HG03139 (cell line): Measurements from ENCODE around the gene SLC39A9.
A peak's percentile ranks its signal among the peaks of the same experiment; 100 is the strongest.
"Not testable (repeated sequence)": the region's sequence is repeated elsewhere in the genome, so short reads cannot be mapped to it uniquely, and the experiment has no call there.

ENCODE experiments used
- ATAC-seq: cut with Tn5 transposase; IDR thresholded peaks from one replicate; pipeline ENCODE4 v1.9.1; 2021; ENCODE audit not compliant: unreplicated experiment

Gene SLC39A9

DNA sequence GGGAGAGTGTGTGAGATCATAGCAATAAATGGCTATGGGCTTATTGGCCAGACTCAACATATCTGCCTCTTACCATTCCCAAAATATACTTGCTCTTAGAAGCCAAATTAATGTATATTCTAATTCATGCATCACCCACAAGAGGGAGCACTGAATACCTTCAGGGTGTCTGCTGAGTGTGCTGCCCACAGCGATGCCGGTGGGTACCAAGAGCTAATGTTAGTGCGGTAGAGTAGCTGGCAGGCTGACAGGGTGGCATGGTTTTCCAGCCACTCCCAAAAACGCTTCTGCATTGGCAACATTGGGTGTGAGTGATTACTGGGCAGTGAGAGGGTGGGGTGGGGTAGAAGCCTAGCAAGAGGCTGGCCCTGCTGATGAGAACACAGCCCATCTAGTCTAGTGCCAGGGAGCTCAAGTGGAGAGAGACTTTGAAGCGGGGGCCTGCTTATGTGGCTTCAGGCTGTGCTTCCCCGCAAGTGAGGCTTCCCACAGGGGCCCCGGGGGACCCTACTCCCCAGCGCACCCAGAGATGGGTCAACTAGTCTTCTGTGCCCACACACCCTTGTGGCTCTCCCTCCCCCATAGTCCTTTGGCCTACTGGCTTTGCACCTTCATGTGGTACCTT, 76.8 kb downstream of the SLC39A9 start:
- no peak for ATAC-seq

DNA sequence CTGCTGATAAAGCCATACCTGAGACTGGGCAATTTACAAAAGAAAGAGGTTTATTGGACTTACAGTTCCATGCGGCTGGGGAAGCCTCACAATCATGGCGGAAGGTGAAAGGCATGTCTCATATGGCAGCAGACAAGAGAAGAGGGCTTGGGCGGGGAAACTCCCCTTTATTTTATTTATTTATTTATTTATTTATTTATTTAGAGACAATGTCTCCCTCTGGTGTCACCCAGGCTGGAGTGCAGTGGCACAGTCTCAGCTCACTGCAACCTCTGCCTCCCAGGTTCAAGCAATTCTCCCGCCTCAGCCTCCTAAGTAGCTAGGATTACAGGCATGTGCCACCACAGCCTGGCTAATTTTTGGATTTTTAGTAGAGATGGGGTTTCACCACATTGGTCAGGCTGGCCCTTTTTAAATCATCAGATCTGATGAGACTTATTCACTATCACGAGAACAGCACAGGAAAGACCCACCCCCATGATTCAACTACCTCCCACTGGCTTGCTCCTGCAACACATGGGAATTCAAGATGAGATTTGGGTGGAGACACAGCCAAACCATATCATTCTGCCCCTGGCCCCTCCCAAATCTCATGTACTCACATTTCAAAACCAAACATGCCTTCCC, 78.4 kb downstream of the SLC39A9 start:
- ATAC-seq: not testable (repeated sequence)

DNA sequence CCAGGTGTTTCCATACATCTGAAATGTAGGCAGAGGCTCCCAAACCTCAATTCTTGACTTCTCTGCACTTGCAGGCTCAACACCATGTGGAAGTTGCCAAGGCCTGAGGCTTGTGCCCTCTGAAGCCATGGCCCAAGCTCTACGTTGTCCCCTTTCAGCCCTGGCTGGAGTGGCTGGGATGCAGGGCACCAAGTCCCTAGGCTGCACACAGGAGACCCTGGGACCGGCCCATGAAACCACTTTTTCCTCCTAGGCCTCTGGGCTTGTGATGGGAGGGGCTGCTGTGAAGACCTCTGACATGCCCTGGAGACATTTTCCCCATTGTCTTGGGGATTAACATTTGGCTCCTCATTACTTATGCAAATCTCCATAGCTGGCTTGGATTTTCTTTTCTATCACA, 79.6 kb downstream of the SLC39A9 start:
- ATAC-seq: not testable (repeated sequence)

DNA sequence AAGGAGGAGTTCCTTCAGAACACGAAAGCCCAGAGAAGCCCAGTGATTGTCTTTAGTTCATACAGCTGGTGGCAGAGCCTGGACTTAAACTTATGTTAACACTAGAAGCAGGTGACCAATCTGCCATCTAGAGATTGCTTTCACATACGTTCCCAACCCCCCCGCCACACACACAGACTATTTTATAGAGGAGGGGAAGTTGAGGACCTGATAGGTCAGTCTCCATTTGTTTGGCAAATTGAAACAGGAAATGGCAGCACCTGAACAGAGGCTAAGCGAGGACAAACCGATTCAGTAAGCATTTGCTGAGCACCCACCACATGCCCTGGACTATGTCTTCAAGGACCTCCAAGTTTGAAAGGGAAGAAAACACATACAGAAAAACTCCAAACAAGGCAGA, 81.2 kb downstream of the SLC39A9 start:
- no peak for ATAC-seq

DNA sequence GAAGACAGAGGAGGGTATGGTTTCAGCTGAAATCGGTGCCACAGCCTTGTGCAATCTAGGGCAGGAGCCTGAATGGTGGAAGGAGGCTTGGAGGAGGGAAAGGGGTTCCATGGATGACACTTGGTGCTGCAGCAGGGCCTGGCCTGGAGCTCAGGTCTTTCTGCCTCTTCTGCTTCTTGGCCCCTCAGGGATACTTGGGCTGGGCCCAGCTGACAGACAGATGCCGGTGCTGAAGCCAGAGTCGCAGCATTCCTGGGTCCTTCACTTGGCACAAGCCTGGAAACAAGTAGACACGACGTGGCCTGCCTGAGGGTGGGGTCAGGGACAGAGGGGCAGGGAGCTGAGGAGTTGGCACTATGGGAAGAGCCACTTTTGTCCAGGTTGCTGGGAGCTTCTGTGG, 81.6 kb downstream of the SLC39A9 start:
- ATAC-seq: no peak

DNA sequence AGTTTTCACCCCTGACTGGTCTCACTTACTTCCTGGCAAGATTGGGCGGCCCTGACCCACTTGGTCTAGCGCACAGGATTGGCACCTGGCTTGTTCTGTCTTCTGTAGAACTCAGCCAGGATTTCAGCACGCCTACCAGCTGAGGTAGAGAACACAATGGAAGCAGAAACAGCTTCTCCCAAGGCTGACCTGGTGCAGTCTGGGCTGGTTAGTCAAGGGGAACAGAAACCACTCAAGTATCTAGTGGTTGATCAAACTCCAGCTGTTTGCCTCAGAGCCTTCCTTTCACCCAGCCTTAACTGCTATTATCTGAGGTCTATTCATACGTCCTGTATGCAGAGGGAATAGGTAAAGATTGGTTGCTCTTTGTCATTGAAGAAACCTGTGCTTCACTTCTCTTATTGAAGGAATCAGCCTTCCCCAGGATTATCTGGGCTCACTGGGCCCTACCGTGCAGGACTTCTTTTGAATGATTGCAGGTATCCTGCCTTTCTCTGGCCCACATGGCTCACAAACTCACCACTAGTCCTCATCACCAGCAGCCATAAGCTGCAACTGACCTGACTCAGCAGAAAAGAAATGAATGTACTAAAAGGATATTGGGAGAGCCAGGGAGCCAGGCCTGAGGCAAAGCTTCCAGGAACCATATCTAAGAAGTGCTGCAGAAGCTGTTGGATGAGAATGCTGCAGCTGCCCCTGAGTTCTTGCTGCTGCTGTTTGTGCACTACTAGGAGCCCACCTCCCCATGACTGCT, 83.5 kb downstream of the SLC39A9 start:
- ATAC-seq: peak; percentile 85

DNA sequence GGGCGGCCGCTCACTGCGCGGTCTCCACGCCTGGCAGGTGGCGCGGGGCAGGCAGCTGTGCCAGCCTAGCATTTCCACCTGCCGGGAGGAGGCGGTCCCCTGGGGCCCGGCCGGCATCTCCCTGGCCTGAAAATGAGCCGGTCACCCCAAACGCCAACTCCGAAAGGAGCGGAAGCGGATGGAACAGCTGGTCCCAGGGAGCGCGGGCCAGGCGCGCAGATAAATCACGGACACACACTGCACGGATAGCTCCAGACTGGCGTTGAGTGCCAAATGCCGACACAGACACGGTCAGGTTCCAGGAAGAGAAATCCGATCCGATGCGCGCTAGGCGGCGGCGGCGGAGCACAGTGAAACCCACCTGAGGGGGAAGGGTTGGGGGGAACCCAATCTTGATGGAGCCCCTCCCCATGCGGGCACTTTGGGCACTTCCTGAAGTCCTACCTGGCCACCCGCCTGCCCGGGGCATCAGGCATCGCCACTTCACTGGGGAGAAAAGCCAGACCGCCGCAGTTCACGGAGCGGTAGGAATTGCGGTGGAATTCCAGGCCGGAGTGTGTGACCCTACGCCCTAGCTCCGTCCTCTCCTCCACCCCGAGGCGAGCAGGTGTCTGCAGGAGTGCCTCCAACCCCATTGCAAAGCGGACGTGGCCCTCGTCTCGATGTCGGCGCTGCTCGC, 85.4 kb downstream of the SLC39A9 start:
- no peak for ATAC-seq

DNA sequence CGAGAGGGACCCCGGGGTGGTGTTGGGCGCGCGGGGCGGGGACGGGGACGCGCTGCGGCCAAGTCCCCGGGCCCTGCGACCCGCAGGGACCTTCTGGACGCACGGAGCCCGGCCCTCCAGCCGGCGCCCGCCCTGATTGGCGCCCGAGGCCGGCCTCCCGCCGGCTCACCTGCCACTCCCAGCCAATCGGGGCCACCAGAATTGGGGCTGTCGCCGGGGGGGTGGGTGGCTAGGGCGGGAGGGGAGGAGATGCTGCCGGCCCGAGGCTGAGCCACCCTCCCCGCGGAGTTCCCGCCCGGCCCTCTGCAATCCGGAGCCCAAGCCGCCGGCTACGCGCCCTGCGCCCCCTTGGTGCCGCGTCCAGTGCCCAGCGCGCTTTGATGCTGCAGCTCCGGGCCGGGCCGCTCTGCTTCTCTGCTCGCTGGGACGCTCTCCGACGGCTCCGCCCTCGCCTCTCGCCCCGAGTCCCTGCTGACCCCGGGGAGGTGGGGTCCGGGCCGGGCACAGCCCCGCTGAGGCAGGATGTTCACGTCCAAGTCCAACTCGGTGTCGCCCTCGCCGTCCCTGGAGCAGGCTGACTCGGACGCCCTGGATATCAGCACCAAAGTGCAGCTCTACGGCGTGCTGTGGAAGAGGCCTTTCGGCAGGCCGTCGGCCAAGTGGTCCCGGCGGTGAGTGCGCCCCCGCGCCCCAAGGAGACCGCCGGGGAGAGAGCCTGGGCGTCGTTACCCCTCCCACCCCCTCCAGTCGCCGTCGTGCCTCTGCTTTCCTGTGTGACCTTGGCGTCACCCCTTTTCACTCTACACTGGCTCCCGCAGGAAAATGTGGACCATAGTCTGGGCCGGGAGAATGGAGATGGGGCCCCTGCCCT, 86.2 kb downstream of the SLC39A9 start, which contains the start of gene PLEKHD1:
TSS of gene PLEKHD1 (plus strand) at position 285 of the 871 bp plus-strand sequence. CDS start at position 523, 238 bp downstream.
- ATAC-seq: no peak

DNA sequence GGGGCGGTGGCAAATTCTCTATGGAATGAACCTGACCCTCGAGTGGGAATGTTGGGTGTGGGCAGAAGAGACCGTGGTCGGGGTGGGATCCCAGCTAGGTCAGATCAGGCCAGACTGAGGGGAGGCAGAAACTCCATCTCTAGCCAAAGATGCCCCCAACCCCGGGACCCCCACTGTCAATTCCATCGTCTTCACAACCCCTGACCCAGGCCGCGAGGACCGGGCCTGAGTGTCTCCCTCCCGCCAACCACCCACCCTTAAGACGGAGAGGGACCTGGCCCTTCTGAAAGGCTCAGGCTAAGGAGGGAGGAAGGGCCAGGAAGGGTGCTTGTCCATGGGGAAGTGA, 86.8 kb downstream of the SLC39A9 start:
- no peak for ATAC-seq

DNA sequence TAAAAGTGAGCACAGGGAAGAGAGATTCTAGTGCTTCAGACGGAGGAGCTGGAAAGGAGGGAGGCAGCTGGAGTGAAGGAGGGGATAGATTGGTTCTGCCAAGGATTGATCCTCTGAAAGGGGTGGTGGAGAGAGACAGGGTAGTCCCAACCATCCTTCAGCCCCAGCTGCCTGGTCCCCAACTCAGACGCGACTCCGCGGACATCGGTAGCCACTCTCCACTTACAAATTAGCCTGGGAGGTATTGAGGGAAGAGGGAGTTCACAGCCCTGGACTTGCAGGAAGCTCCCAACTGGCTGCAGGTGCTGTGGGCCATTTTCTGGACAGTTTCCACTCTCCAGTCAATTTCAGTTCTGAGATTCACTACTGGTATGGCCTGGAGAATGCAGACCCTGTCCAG, 87.2 kb downstream of the SLC39A9 start:
- ATAC-seq: no peak

DNA sequence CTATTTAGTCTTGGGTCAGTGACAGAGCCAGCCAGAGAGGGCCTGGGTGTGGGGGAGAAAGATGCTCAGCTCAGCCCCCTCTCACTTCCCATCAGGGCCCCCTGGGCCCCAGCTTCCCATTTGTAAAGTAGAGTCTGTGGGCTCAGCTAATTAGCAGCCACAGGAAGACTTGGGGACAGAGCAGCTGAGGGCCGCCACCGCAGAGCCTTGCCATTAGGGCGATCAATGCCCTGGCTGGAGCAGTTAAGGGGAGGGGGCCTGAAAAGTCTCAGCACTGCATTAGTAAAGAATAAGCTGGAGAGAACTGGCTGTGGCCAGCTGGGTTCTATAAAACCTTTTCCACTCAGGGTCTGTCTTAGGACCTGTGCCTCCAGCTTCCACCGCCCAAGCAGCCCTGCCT, 88.7 kb downstream of the SLC39A9 start:
- ATAC-seq: no peak

DNA sequence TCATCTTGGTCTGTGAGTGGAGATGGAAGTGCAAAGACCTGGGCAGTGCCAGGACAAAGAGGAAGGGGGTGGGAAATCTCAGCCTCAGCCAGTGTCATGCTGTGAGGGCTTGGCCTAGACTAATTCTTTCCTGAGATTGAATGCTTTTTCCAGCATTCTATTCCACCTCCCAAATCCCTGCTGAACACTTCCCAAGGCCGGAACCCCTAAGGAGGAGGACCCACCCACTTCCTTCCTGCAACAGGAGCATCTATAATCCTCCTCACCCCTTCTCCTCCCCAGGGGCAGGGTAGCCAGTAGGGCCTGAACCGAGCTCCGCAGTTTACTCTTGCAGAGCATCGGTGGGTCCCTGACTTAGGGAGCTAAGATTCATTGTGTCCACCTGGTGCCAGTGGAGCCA, 89.3 kb downstream of the SLC39A9 start:
- ATAC-seq: no peak

DNA sequence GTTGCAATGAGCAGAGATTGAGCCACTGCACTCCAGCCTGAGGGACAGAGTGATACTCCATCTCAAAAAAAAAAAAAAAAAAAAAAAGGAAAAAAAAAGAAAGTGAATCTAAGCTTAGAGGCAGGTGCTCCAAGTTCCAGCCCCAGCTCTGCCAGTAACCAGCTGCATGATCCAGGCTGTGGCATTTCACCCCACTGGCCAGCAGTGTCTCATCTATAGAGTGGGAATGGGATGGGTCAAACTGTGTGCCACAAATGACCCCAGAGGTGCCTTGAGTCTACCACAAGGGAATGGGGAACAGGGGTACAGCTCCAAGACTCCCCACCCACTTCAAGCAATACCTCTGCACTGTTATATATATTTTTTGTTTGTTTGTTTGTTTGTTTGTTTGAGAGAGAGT, 91.0 kb downstream of the SLC39A9 start:
- ATAC-seq: no peak

DNA sequence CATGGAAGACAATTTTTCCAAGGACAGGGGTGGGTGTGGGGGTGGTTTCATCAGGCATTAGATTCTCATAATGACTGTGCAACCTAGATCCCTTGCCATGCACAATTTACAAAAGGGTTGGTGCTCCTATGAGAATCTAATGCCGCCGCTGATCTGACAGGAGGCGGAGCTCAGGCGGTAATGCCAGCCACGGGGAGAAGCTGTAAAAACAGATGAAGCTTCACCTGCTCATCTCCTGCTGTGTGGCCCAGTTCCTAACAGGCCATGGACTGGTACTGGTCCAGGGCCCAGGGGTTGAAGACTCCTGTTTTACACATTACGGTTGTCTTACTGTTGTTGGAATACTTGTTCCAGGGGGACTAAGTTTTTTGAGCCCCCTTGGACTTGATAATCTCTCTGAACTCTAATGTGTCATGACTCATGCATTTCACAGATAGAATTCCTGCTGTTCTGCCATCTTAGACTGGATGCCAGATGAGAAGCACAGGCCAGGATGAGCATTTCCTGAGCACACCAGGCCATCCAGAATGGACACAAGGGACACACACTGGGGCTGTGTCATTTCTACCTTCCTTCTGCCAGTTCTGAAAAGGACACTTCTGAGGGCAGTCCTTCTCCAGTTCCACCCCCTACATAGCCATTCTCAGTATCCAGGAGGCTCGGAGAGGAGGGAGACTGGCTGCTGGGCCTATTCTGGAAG, 91.9 kb downstream of the SLC39A9 start:
- no peak for ATAC-seq

DNA sequence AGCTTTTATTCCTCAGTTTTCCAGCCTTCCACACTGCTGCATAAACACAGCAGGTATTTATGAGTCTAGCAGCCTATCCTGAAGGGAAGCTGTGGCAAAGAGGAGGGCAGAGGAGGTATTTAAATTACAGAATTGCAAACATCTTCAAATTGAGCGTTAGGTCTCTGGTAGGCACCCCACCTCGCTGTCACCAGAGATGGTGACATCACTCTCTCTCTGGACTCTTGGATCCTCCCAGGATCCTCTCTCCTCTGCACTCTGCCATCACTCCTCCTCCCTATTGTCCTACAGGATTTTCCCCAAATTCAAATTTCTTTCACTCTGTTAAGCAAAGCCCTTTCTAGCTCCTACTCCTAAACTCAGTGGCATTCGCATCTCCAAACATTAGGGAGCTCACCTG, 92.7 kb downstream of the SLC39A9 start:
- no peak for ATAC-seq

DNA sequence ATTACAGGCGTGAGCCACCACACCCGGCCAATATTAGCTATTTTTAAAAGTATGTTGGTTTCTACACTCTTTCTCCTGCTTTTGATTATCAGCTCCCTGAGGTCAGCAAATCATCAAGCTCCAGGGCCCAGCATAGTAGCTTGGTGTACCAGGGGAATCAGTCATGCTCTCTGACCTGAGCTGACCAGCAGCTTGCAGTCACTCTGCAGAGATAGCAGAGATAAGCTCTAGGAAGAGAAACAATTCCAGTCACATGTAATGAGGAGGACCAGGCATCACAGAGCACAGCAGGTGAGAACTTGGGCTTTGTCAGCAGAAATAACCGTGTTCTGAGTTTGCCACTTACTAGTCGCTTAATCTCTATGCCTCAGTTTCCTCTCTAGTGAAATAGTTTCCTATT, 94.5 kb downstream of the SLC39A9 start:
- no peak for ATAC-seq

DNA sequence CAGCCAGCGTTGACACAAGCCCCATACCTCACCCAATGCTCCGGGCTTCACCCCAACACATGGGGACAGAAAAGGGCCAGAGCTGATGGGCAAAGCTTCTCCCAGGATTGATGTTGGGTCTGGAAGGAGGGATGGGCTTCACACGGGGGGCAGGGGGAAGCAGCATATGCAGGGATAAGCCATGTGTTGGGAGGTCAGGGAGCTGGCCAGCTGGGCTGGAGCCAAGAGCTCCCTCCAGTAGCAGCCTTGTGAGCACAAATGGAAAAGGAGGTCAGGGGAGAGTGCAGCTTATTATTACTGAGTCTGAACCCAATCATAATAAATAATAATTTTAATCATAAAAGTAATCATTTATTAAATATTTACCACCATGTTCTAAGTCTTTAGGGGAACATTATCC, 95.3 kb downstream of the SLC39A9 start:
- ATAC-seq: no peak

DNA sequence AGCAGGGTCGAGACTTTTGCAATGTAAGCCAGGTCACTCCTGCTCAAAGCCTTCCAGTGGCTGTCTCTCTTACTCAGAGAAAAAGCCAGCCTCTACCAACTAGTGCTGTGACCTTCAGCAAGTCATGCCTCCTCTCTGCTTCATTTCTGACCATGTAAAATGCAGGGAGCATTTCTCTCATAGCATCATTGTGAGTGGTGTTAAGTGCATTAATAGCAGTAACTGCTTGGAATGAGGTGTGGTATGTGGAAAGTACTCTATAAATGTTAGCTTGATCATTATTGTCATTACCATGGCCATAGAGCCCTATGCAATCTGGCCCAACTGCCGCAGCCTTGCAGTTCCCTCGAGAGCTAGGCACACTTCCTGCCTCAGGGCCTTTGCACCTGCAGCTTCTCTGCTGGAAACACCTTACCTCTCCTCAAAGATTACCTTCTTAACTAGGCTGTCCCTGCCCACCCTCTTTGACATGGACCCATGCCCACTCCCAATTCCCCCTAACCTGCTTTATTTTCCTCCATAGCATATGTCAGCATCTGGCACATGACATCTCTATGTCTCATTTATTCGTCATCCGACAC, 96.9 kb downstream of the SLC39A9 start:
- no peak for ATAC-seq

DNA sequence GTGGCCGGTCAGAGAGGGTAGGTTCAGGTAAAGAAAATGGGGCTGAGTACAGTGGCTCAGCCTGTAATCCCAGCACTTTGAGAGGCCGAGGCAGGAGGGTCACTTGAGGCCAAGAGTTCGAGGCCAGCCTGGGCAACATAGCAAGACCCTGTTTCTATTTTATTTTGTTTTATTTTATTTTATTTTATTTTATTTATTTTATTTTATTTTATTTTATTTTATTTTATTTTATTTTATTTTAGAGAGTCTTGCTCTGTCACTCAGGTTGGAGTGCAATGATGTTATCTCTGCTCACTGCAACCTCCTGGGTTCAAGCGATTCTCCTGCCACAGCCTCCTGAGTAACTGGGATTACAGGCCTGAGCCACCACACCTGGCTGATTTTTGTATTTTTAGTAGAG, 99.4 kb downstream of the SLC39A9 start:
- not testable (repeated sequence) for ATAC-seq

DNA sequence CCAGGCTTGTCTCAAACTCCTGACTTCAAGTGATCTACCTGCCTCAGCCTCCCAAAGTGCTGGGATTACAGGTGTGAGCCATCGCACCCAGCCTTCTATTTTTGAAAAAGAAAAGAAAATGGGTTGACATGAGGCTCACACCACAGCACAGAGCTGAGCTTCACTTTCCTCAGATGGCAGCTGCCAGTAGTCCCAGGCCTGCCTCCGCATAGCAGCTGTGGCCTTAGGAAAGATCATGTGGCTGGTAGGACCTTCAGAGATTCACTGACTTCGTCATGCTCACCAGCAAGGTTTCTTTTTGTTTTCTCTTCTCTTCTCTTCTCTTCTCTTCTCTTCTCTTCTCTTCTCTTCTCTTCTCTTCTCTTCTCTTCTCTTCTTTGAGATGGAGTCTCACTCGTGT, 99.8 kb downstream of the SLC39A9 start:
- ATAC-seq: not testable (repeated sequence)
